IMR-90 (cell line): ENCODE data around the gene C1QL4. TPM values are rescaled to one million over a fixed set of nuclear protein-coding genes. Genes with fewer than 3 reads are reported as not detected.
"Not testable (repeated sequence)": the region's sequence is repeated elsewhere in the genome, so short reads cannot be mapped to it uniquely, and the experiment has no call there.

Experiments used
- ATAC-seq: fragments of 200-7000 bp; cut with Tn5 transposase; 2 replicates; pipeline ENCODE4 v1.9.1; 2020; ENCODE audit warnings: low read depth, mild to moderate bottlenecking, moderate library complexity
- BruUV-seq: library from RNA; stranded (reverse); fragments of 400-500 nt; replicated peaks from 2 replicates; lab custom pipeline; 2021; lab: Mats Ljungman, UMichigan
- CTCF ChIA-PET: fragments of 300-600 bp; formaldehyde crosslinking; extraction: SDS; loops from one replicate; lab custom pipeline; 2021; ENCODE audit warnings: antibody characterized with exemption; lab: Yijun Ruan, JAX
- POLR2A ChIA-PET: fragments of 300-600 bp; sonication (Branson Sonifier 250); formaldehyde crosslinking; loops from one replicate; lab custom pipeline; 2022; ENCODE audit warnings: antibody characterized with exemption; ENCODE audit not compliant: unreplicated experiment; lab: Charles Lee
- DNase-seq: peaks from one replicate; pipeline ENCODE4 v3.0.0; 2013
- H2AFZ ChIP-seq: replicated peaks from 2 replicates; pipeline ENCODE3; 2013; ENCODE audit warnings: low read length, mild to moderate bottlenecking; ENCODE audit not compliant: poor library complexity
- H2AK5ac ChIP-seq: 2 replicates; pipeline ENCODE4 v1.6.1; 2013; ENCODE audit warnings: low read depth, low read length, inconsistent platforms
- H2AK9ac ChIP-seq: replicated peaks from 2 replicates; pipeline ENCODE3; 2013; ENCODE audit warnings: mild to moderate bottlenecking, low read depth, low read length, moderate library complexity; ENCODE audit not compliant: poor library complexity
- H2BK120ac ChIP-seq: 2 replicates; pipeline ENCODE4 v1.6.1; 2013; ENCODE audit warnings: low read depth, low read length, inconsistent platforms
- H2BK15ac ChIP-seq: 3 replicates; pipeline ENCODE4 v1.6.1; 2013; ENCODE audit warnings: low read depth, low read length, inconsistent platforms
- H2BK20ac ChIP-seq: 2 replicates; pipeline ENCODE4 v1.6.1; 2013; ENCODE audit warnings: low read depth, mild to moderate bottlenecking, inconsistent platforms, low read length, moderate library complexity
- H2BK5ac ChIP-seq: 2 replicates; pipeline ENCODE4 v1.6.1; 2013; ENCODE audit warnings: mild to moderate bottlenecking, low read depth, low read length, inconsistent platforms; ENCODE audit not compliant: poor library complexity, severe bottlenecking
- H3K14ac ChIP-seq: replicated peaks from 2 replicates; pipeline ENCODE4 v1.6.1; 2013; ENCODE audit warnings: low read depth, low read length, inconsistent platforms
- H3K18ac ChIP-seq: 2 replicates; pipeline ENCODE4 v1.6.1; 2013; ENCODE audit warnings: low read depth, low read length, control low read depth
- H3K23ac ChIP-seq: 2 replicates; pipeline ENCODE4 v1.6.1; 2013; ENCODE audit warnings: low read depth, low read length, inconsistent platforms
- H3K27ac ChIP-seq: 2 replicates; pipeline ENCODE4 v1.5.1; 2013; ENCODE audit warnings: mild to moderate bottlenecking, control low read depth, low read length; ENCODE audit not compliant: insufficient read depth
- H3K27me3 ChIP-seq: 2 replicates; pipeline ENCODE4 v1.6.1; 2013; ENCODE audit warnings: low read length; ENCODE audit not compliant: control insufficient read depth, insufficient read depth
- H3K36me3 ChIP-seq: 2 replicates; pipeline ENCODE4 v1.6.1; 2013; ENCODE audit warnings: low read length, mixed read lengths; ENCODE audit not compliant: control insufficient read depth, insufficient read depth
- H3K4ac ChIP-seq: 2 replicates; pipeline ENCODE4 v1.6.1; 2013; ENCODE audit warnings: low read depth, low read length, inconsistent platforms
- H3K4me1 ChIP-seq: 2 replicates; pipeline ENCODE4 v1.6.1; 2013; ENCODE audit warnings: low read length, mixed read lengths; ENCODE audit not compliant: control insufficient read depth, insufficient read depth
- H3K4me2 ChIP-seq: 2 replicates; pipeline ENCODE4 v1.6.1; 2013; ENCODE audit warnings: low read depth, mild to moderate bottlenecking, control low read depth, low read length, moderate library complexity
- H3K4me3 ChIP-seq: 2 replicates; pipeline ENCODE4 v1.5.1; 2013; ENCODE audit warnings: low read depth, mild to moderate bottlenecking, control low read depth, low read length, moderate library complexity; ENCODE audit not compliant: insufficient read depth
- H3K56ac ChIP-seq: 2 replicates; pipeline ENCODE4 v1.6.1; 2013; ENCODE audit warnings: low read length, inconsistent platforms; ENCODE audit not compliant: insufficient read depth; ENCODE audit errors: extremely low read depth
- H3K79me1 ChIP-seq, 2 experiments: 2 replicates each; pipeline ENCODE4 v1.6.1; 2013; ENCODE audit warnings: low read length in 2 of 2, inconsistent platforms in 1 of 2, low read depth in 1 of 2
- H3K9ac ChIP-seq: 2 replicates; pipeline ENCODE4 v1.6.1; 2013; ENCODE audit warnings: low read depth, low read length, control low read depth
- H3K9me1 ChIP-seq: 2 replicates; pipeline ENCODE4 v1.6.1; 2013; ENCODE audit warnings: low read length, inconsistent platforms; ENCODE audit not compliant: insufficient read depth
- H3K9me3 ChIP-seq: 2 replicates; pipeline ENCODE4 v1.6.1; 2013; ENCODE audit warnings: low read length; ENCODE audit not compliant: control insufficient read depth, insufficient read depth
- H4K20me1 ChIP-seq: 2 replicates; pipeline ENCODE4 v1.6.1; 2013; ENCODE audit warnings: low read length, inconsistent platforms; ENCODE audit not compliant: insufficient read depth
- H4K5ac ChIP-seq: 2 replicates; pipeline ENCODE4 v1.6.1; 2013; ENCODE audit warnings: mild to moderate bottlenecking, low read depth, low read length, control low read depth
- H4K8ac ChIP-seq, 2 experiments: 2 replicates each; pipeline ENCODE4 v1.6.1; 2013; ENCODE audit warnings: low read depth in 2 of 2, low read length in 2 of 2, control low read depth in 1 of 2, inconsistent platforms in 1 of 2
- H4K91ac ChIP-seq: 2 replicates; pipeline ENCODE4 v1.6.1; 2013; ENCODE audit warnings: low read depth, low read length, inconsistent platforms; ENCODE audit not compliant: insufficient read depth
- WGBS, 2 experiments: methylation state at CpG; one replicate each; pipeline versions ENCODE4 v1.1.5 to v1.1.7; 2013; ENCODE audit warnings: missing lambda C conversion rate in 2 of 2; ENCODE audit not compliant: insufficient read length in 1 of 2; ENCODE audit errors: extremely low coverage in 2 of 2; 5-methylcytosine and 5-hydroxymethylcytosine counted together
- dilution Hi-C: fragments of 300-500 bp; cut with HindIII; formaldehyde crosslinking; loops from one replicate; pipeline ENCODE4 v1.14.3; 2018; ENCODE audit warnings: low sequenced_read_pairs; ENCODE audit not compliant: unreplicated experiment
- in situ Hi-C: fragments of 300-500 bp; cut with MboI; formaldehyde crosslinking; loops from 3 replicates; pipeline ENCODE4 v1.14.3; 2019; ENCODE audit warnings: low sequenced_read_pairs, inconsistent platforms, mixed read lengths
- intact Hi-C: fragments of 100-400 bp; cut with micrococcal nuclease; formaldehyde crosslinking; loops from 2 replicates; pipeline ENCODE4 v1.10.0; 2022
- polyA plus RNA-seq, 3 experiments: library from polyadenylated mRNA; depleted of rRNA; stranded (reverse); fragments of >200 nt; gene quantifications; 2 replicates each; pipeline ENCODE4 v1.2.3, GENCODE V29; 2012; ENCODE audit warnings: low replicate concordance in 1 of 3
- total RNA-seq: library from RNA; depleted of rRNA; stranded (reverse); fragments of >200 nt; gene quantifications from 2 replicates; pipeline ENCODE4 v1.2.3, GENCODE V29; 2012

Gene C1QL4
- total and polyA plus RNA-seq, 2 of the 4 experiments (the other 2 are of a cell fraction): 0.18 to 0.46 TPM

DNA sequence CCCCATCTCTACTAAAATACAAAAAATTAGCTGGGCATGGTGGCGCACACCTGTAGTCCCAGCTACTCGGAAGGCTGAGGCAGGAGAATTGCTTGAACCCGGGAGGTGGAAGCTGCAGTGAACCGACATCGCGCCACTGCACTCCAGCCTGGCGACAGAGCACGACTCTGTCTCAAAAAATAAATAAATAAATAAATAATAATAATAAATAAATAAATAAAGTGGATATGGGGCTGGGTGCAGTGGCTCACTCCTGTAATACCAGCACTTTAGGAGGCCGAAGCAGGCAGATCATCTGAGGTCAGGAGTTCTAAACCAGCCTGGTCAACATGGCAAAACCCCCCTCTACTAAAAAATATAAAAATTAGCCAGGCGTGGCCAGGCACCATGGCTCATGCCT, 19.9 kb downstream of the C1QL4 start:
- H3K14ac ChIP-seq, H2BK20ac ChIP-seq, H3K4me2 ChIP-seq, H3K56ac ChIP-seq, H3K9ac ChIP-seq, dilution Hi-C loops, H3K27me3 ChIP-seq, H4K8ac ChIP-seq, H2AFZ ChIP-seq, H3K9me3 ChIP-seq, H2AK9ac ChIP-seq, H3K79me1 ChIP-seq, H3K4ac ChIP-seq, H4K5ac ChIP-seq, H2BK5ac ChIP-seq, H3K18ac ChIP-seq, H2BK15ac ChIP-seq, H3K27ac ChIP-seq, H3K4me3 ChIP-seq, H3K4me1 ChIP-seq, ATAC-seq, H3K36me3 ChIP-seq, CTCF ChIA-PET, intact Hi-C loops, H4K20me1 ChIP-seq, H3K9me1 ChIP-seq, DNase-seq, H4K91ac ChIP-seq, H2AK5ac ChIP-seq, in situ Hi-C loops, H2BK120ac ChIP-seq, BruUV-seq, H3K23ac ChIP-seq, POLR2A ChIA-PET: not testable (repeated sequence)
- WGBS, 2 experiments: no CpG with 5 or more reads among the region's 10 CpGs
